Pulmonary artery endothelial cell (primary cell): Measurements from ENCODE around the gene CRCP. TPM values are rescaled to one million over a fixed set of nuclear protein-coding genes. Genes with fewer than 3 reads are reported as not detected.
"Not testable (repeated sequence)": the region's sequence is repeated elsewhere in the genome, so short reads cannot be mapped to it uniquely, and the experiment has no call there.

Experiments
- DNase-seq: peaks from one replicate; pipeline ENCODE4 v3.0.0-alpha.2; 2011; ENCODE audit warnings: low read depth, low spot score
- total RNA-seq: library from RNA; depleted of rRNA; stranded (reverse); fragments of >200 nt; gene quantifications from 2 replicates; pipeline ENCODE4 v1.2.3, GENCODE V29; 2014

Gene CRCP
- 33.0 and 37.7 TPM in 2 replicates for total RNA-seq

DNA sequence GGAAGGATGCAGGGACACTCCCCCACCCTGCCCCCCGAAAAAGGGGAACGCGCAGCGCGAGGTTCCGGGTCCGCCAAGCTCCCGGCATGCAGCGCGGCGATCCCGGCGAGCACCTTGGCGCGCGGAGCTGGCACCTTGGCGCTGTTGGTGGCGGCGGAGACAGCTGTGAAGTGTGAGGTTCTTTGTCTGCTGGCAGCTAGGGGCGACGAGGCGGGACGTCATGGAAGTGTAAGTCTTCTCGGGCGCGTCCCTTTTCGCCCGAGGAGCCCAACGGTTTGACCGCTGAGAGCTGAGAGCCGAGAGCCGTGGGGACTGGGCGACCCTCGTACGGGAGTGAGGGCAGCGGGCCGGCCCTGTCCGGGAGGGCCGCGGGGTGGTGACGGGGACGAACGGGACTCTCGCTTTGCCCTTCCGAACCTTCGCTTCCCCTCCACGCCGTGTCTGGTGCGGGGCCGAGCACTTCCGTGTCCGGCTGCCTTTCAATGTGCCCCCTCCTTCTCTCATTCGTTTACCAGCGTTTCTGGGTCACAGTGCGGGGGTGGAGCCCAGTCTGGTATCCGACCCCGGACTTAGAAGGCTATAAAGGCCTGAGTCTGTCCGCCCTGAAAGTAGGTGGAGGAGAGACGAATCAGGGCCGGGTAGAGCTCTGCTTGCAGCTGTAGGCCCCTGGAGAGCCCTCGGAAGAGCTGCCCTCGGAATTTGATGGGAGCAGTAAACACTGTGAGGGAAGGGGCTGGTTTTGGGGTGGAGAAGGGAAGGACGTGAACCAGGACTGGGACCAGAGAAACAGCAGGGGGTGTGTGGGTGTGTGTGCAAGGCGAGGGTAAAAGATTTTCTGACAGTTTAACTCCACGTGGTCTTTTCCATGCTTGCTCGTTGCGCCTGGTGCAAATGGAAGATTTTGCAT, at the start of gene CRCP:
TSS of gene CRCP (plus strand) at position 105 of the 907 bp plus-strand sequence. CDS start at position 221, 116 bp downstream.
- DNase-seq = no peak

DNA sequence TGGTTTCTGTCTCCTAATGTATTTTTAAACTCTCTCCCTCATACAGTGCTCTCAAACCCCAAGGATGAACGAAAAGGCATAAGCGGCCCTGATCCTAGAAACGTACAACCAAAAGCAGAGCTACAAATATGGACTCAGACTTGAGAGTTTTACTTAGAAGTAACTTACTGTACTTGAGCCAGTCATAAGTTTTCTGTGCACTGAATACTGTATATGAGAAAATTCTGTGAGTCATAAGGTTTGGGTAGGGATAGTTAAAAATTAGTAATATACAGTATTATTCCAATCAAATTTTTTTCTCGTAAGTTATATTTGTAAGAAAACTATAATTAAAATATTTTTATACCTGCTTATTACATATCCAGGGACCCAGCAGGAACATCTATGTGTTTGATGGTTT, 44.9 kb upstream of the CRCP start:
- DNase-seq = no peak

DNA sequence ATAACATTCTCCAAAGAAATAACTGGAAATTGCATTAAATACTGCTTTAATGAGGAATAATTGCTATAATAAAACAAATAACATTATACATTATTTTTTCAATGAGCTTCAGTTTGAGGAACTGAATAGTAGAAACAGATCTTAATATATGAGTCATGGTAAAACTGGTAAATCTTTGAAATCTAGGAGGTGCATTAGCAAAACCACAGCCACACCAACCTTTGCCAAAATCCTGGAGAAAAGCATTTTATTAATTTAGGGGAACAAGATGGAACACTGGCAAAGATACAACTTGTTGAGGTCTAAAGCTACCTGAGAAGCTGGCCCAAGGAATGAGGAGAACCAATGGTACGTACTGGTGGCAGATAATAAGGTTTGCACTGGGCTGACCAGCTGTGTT, 44.4 kb upstream of the CRCP start:
- no peak for DNase-seq

DNA sequence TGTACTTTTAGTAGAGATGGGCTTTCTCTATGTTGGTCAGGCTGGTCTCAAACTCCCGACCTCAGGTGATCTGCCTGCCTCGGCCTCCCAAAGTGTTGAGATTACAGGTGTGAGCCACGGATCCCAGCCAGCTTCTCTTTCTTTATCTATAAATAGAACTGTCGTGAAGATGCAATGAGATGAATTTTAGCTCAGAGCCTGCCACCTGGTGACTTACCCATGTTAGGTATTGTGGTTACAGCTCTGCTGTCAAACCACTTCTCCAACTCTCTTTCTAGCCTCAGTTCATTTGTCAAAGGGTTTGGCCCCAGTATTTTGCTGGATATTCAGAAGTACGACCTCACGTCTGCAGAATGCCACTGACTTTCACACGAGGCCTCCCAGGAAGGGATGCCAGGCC, 42.4 kb upstream of the CRCP start:
- not testable (repeated sequence) for DNase-seq

DNA sequence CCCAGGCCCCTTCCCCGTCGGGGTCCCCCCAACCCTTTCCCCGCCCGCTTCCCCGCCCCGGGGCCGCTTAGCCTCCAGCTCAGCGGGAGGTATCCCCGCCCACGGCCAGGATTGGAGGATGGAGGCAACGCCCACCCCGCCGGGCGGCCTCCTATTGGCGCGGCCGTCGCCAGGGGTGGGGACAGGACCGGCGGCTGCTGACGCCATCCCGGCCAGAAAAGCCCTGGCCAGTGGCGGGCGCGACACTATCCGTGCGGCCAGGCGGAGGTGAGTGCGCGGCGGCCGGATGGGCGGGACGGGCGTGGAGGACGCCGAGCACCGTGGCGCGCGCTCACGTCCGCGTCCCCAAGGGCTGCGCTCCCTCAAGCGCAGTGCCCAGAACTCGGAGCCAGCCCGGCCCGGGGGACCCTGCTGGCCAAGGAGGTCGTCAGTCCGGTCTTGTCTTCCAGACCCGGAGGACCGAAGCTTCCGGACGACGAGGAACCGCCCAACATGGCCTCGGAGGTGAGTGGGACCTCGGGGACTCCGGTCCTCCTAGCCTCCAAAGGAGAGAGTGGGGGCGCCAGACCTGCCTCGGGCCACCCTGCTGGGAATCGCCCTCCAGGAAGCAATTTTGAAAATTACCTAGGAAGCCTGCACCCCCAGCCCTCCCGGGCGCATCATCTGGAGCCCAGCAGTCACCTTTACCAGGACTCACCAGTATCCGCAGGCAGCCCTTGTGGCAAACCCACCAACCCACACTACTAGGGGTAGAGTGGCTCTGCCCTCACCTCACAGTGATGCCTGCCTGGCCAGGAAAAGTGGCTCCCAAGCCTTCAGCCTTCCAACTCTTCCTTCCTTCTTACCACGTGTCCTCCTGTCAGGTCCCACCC, 38.8 kb upstream of the CRCP start, which contains the start of gene ASL:
TSS of gene ASL (plus strand) at position 230 of the 872 bp plus-strand sequence. CDS start at position 493, 263 bp downstream.
- peak; percentile 58 for DNase-seq

DNA sequence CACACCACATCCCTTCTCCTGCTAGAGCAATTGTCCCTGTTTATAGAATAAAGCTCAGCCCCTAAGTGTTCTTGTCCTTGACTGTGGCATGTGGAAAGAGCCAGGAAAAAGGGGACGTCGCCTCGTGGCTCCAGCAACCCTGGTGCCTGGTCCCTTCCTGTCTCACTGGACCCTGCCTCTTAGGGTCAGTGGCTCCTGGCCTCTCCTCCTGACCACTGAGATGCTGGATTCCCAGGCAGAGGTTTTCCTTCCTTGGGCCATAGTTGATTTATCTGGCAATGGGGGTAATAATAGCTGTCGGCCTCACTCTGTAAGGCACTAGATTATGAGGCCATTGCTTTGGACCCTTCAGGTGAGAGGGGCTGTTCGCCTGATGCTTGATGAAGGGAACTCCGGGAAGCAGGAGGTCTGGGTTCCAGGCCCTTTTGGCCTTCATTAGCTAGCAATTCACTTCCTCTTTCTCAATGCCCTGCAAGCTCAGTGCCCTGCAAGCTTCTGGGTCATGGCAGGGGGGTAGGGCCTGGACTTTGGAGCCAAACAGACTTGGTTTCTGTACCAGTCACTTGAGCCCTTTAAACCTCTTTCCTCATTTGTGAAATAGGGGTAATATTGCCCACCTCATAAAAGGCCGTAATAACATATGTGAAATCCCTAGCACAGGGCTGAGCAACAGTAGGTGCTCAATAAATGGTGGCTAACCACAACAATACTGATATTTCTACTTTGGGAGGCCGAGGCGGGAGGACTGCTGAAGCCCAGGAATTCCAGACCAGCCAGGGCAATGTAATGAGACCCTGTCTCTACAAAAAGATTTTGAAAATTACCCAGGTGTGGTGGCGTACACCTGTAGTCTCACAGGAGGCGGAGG, 38.0 kb upstream of the CRCP start:
- DNase-seq = no peak

DNA sequence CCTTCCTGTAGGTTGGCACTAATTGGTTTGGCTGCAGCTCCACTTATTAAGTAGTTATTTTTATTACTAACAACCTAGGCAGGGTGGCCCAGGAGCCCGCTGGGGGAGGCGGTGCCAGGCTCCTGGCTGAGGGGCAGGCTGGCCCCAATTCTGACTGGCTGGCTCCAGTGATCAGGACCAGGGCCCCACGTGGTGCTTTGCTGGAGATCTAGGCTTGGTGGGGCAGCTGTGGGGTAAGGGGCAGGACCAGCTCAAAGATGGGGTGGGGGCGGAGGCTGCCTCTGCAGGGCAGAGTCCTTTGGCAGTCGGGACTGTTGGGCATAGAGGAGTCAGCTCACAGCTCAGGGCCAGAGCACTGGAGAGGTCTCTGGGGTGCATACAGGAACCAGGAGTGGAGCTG, 36.6 kb upstream of the CRCP start:
- no peak for DNase-seq

DNA sequence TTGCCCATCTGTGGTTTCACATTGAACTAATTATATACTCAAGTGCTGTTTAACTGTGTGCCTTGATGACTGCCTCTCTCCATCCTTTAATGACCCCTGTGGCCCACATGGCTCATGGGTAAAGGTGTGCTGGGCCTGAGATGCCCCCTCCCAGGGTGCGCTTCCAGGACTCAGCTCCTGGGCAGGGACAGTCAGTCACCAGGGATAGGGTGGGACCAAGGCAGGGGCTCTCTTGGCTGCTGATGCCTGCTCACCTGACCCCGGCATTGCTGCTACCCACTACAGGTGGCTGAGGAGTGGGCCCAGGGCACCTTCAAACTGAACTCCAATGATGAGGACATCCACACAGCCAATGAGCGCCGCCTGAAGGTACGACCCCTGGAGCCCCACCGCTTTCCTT, 32.6 kb upstream of the CRCP start:
- DNase-seq = no peak

DNA sequence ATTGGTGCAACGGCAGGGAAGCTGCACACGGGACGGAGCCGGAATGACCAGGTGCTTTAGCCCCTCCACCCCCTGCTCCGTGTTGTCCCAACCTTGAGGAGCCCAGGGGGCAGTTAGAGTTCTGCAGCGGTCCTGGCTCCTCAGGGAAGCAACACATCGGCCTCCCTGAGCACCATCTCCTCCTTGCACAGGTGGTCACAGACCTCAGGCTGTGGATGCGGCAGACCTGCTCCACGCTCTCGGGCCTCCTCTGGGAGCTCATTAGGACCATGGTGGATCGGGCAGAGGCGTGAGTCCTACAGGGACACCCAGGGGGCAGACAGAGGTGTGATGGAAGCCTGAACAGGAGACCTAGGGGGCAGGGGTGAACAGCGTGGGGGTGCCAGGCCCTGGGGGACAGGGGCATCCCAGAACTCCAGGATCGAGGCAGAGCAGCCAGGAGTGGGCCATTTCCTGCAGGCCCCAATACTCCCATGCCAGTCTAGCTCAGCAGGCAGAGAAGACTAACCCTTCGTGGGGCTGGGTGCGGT, 31.7 kb upstream of the CRCP start:
- DNase-seq = no peak

DNA sequence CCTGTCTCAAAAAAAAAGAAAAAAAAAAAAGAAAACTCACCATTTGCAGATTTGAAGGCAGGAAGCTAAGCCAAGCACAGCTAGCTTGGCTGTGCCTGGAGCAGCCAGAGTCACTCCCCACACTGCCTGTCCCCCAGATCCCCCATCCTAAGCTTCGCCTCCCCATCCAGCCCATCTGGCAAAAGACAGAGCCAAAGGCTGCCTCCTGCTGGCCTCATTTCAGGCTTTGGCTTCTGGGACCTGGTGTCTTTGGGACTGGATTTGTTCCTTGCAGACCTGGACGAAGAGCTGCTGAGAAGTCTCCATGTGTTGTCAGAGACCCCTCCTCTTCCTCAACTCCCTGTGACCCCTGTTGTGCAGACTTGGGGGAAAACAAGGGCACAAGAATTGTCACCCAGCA, 31.0 kb upstream of the CRCP start:
- DNase-seq = no peak

DNA sequence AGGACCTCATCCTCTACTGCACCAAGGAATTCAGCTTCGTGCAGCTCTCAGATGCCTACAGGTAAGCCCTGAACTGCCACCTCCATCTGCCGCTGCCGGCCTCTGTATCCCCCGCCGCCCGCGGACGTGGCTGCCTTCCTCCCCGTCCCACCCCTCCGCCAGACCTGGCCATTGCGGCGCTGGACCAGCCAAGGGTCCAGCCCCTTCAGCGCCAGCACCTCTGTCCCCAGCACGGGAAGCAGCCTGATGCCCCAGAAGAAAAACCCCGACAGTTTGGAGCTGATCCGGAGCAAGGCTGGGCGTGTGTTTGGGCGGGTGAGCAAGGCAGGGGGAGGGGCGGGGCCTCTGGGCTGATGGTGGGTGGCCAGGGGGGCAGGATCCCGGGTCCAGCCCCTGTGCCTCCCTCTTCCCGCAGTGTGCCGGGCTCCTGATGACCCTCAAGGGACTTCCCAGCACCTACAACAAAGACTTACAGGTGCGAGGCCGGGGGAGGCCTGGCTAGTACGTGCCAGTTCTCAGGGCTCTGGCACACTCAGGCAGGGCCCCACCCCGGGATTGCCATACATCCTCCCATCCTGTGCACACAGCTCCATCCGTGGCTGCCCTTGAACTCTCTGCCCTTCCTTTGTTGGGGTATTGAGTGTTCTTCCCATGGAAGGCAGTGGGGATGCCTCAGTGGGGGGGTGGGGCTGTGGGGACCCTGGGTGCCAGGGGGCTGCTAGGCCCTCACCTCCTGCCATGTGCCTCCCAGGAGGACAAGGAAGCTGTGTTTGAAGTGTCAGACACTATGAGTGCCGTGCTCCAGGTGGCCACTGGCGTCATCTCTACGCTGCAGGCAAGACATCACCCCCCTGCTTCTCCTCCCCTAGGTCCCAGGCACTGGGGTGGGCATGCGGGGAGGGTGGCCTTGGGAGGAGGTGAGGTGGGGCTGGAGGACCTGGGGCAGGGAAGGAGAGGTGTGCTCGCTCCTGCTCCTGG, 25.5 kb upstream of the CRCP start:
- DNase-seq = no peak

DNA sequence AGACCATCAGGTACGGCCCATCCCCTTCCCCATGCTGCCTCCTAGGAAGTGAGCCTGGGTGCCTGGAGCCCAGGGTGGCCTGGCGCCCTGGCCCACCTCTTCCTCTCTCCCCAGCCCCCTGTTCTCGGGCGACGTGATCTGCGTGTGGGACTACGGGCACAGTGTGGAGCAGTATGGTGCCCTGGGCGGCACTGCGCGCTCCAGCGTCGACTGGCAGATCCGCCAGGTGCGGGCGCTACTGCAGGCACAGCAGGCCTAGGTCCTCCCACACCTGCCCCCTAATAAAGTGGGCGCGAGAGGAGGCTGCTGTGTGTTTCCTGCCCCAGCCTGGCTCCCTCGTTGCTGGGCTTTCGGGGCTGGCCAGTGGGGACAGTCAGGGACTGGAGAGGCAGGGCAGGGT, 22.0 kb upstream of the CRCP start:
- no peak for DNase-seq

DNA sequence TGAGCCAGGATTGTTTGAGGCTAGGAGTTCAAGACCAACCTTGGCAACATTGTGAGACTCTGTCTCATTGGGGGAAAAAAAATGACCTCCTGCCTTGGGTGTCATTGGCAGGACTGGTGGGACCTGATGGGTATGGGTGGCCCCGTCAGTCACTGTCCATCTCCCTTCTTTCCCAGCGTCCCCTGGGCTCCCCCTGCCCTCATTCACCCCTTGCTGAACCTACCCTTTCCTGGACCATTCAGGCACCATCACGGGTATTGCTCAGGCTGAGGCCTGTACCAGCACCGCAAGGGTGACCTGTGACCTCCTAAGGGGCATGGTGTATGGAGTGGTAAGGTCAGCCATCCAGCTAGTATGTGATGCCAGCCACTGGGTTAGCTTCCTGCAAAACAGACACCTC, 19.6 kb upstream of the CRCP start:
- DNase-seq = no peak

DNA sequence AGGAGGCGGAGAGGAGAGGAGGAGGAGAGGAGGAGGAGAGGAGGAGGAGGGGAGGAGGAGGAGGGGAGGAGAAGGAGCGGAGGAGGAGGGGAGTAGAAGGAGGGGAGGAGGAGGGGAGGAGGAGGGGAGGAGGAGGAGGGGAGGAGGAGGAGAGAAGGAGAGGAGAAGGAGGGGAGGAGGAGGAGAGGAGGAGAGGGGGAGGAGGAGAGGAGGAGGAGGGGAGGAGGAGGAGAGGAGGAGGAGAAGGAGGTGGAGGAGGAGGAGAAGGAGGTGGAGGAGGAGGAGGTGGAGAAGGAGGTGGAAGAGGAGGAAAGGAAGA, 15.5 kb upstream of the CRCP start:
- DNase-seq = no peak

DNA sequence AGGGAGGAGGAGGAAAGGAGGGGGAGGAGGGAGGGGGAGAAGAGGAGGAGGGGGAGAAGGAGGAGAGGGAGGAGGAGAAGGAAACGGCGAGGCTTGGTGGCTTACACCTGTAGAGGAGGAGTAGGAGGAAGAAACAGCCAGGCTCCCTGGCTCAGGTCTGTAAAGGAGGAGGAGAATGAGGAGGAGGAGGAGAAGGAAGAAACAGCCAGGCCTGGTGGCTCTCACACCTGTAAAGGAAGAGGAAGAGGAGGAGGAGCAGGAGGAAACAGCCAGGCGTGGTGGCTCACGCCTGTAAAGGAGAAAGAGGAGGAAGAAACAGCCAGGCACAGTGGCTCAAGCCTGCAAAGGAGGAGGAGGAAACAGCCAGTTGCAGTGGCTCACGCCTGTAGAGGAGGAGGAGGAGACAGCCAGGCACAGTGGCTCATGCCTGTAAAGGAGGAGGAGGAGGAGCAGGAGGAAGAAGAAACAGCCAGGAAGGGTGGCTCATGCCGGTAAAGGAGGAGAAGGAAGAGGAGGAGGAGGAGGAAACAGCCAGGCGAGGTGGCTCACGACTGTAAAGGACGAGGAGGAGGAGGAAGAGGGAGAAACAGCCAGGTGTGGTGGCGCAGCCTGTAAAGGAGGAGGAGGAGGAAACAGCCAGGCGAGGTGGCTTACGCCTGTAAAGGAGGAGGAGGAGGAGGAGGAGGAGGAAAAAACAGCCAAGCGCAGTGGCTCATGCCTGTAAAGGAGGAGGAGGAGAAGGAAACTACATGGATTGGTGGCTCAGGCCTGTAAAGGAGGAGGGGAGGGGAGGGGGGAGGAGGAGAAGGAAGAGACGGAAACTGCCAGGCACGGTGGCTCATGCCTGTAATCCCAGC, 14.9 kb upstream of the CRCP start:
- DNase-seq = no peak

DNA sequence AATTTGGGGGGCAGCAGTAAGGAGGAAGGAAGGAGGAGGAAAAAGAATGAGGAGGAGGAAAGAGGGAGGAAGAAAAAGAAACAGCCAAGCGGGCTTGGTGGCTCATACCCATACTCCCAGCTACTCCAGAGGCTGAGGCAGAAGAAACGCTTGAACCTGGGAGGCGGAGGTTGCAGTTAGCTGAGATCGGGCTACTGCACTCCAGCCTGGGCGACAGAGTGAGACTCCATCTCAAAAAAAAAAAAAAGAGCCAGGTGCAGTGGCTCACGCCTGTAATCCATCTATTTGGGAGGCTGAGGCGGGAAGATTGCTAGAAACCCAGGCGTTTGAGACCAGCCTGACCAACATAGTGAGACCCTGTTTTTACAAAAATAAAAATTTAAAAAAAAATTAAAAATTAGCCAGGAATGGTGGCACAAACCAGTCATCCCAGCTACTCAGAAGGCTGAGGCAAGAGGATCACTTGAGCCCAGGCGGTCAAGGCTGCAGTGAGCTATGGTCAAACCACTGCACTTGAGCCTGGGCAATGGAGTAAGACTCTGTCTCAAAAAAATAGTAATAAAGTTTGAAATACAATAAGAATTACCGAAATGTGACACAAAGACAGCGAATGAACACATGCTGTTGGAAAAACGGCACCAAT, 14.1 kb upstream of the CRCP start:
- DNase-seq = no peak

DNA sequence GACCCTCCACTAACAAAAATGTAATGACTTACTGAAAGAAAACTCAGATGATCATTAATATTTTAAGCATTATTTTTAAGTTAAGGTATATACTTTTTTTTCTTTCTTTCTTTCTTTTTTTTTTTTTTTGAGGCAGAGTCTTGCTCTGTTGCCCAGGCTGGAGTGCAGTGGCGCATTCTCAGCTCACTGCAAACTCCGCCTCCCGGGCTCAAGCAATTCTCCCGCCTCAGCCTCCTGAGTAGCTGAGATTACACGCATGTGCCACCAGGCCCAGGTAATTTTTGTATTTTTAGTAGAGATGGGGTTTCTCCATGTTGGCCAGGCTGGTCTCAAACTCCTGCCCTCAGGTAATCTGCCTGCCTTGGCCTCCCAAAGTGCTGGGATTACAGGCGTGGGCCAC, 12.5 kb upstream of the CRCP start:
- not testable (repeated sequence) for DNase-seq

DNA sequence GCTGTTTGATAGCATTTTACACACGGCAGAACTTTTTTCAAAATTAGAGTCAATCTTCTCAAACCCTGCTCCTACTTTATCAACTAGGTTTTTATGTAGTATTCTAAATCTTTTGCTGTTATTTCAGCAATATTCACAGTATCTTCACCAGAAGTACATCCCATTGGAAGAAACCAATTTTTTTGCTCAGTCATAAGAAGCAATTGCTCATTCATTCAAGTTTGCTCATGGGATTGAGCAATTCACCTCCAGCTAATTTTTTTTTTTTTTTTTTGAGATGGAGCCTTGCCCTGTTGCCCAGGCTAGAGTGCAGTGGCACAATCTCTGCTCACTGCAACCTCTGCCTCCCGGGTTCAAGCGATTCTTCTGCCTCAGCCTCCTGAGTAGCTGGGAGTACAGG, 10.7 kb upstream of the CRCP start:
- not testable (repeated sequence) for DNase-seq
